Right lobe of liver (tissue), 6 donors: ENCODE measurements around the gene SLC25A48. TPM values are rescaled to one million over a fixed set of nuclear protein-coding genes. Genes with fewer than 3 reads are reported as not detected.

Experiments used
- ATAC-seq, 4 donors: fragments of 200-7000 bp; cut with Tn5 transposase; one replicate each; pipeline ENCODE4 v1.9.1; 2020; ENCODE audit warnings: mild to moderate bottlenecking in 4 of 4, moderate library complexity in 4 of 4
- DNase-seq, 3 donors: peaks; one replicate each; pipeline ENCODE4 v3.0.0-alpha.2; 2020
- H3K27ac ChIP-seq, 3 donors: fragments of 200-600 bp; one replicate each; pipeline ENCODE4 v1.8.0; 2022
- H3K27me3 ChIP-seq, 2 donors: fragments of 200-600 bp; one replicate each; pipeline ENCODE4 v1.8.0; 2022
- H3K36me3 ChIP-seq, 4 donors: fragments of 200-600 bp; sonication (generic) in 1 of 4; one replicate each; pipeline versions ENCODE4 v1.5.1 to v1.8.0; 2017 to 2022; ENCODE audit warnings: control low read depth in 1 of 4
- H3K4me1 ChIP-seq, 4 donors: fragments of 200-600 bp; sonication (generic) in 1 of 4; one replicate each; pipeline versions ENCODE4 v1.5.1 to v1.8.0; 2017 to 2022; ENCODE audit warnings: control low read depth in 1 of 4
- H3K4me3 ChIP-seq, 3 donors: fragments of 200-600 bp; one replicate each; pipeline ENCODE4 v1.8.0; 2022
- H3K9me3 ChIP-seq, 4 donors: fragments of 200-600 bp; sonication (generic) in 1 of 4; one replicate each; pipeline versions ENCODE4 v1.5.1 to v1.8.0; 2017 to 2022; ENCODE audit warnings: control low read depth in 1 of 4
- POLR2A ChIP-seq: fragments of 450-650 bp; IDR thresholded peaks from one replicate; pipeline ENCODE4 v1.6.1; 2017; ENCODE audit warnings: antibody characterized with exemption, mild to moderate bottlenecking
- WGBS: methylation state at CpG from one replicate; pipeline ENCODE4 v1.1.6; 2018; ENCODE audit warnings: low coverage, low lambda C conversion rate; ENCODE audit not compliant: insufficient coverage; ENCODE audit errors: missing lambda C conversion rate; 5-methylcytosine and 5-hydroxymethylcytosine counted together
- intact Hi-C, 2 donors: fragments of 100-400 bp; cut with DNase I; formaldehyde crosslinking; loops; one replicate each; pipeline versions ENCODE4 v1.11.2 to v1.14.1; 2022
- total RNA-seq, 6 experiments: library from RNA; depleted of rRNA in 2 of 6; stranded (reverse); fragments of >200 nt in 2 of 6; fragmentation: NEBNext Ultra II Directional in 3 of 6; extraction: Animal tissue kit (Norgen Biotek cat#: 25700) in 3 of 6; gene quantifications; one replicate each; pipeline versions ENCODE4 v1.1.0 to v1.2.4, GENCODE V29; 2016 to 2023
- TF ChIP-seq, protein P1 (sequence below), 4 donors: fragments of 200-600 bp in 3 of 4; fragments of 450-650 bp in 1 of 4; IDR thresholded peaks; one replicate each; pipeline versions ENCODE4 v1.5.1 to v1.8.0; 2016 to 2022; ENCODE audit warnings: antibody characterized with exemption in 4 of 4, mild to moderate bottlenecking in 2 of 4
- donor health status: DM: no; HTN: yes; CAD: no.
- donor health status: DM: no; HTN: no; CAD: no.
- donor health status: DM: no; HTN: no; CAD: no.
- donor health status: DM: no; HTN: yes; CAD: no.
- donor health status: DM: no; HTN: yes; CAD: no.

The SLC25A48 gene
- total RNA-seq, 6 experiments from 2014 or later: 0.39 to 5.3 (median 0.80) TPM; not detected in 1

DNA sequence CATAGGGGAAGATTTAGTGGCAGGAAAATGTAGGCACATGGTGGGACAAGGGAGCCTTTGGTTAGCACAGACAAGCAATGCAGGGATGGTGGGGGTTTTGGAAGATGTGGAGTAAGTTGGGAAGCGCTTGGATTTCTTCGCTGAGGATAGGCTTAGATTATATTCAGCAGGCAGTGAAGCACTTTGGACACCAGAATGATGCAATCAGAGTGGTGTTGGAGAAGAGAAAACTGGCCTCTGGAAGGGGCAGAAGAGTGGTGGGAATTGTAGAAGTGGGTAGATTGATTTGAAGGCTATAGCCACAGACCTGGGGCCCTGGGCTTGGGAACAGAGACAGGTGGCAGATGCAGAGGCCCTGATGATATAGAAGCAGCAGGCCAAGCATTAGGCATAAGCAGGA is 28.3 kb downstream of the SLC25A48 start:
- DNase-seq: no peak
- ATAC-seq: peak in 1 of 4 donors; percentile 28
- H3K27me3 ChIP-seq: no peaks in the 10 kb centered on the region
- WGBS: 83% methylated on average over 1 of the region's 2 CpGs
- H3K4me1 ChIP-seq: no peaks in the 10 kb centered on the region
- no peak overlapping the region for H3K4me3 ChIP-seq
- H3K9me3 ChIP-seq: no peaks in the 10 kb centered on the region
- TF ChIP-seq POLR2A: no peak
- TF ChIP-seq, protein P1, sequence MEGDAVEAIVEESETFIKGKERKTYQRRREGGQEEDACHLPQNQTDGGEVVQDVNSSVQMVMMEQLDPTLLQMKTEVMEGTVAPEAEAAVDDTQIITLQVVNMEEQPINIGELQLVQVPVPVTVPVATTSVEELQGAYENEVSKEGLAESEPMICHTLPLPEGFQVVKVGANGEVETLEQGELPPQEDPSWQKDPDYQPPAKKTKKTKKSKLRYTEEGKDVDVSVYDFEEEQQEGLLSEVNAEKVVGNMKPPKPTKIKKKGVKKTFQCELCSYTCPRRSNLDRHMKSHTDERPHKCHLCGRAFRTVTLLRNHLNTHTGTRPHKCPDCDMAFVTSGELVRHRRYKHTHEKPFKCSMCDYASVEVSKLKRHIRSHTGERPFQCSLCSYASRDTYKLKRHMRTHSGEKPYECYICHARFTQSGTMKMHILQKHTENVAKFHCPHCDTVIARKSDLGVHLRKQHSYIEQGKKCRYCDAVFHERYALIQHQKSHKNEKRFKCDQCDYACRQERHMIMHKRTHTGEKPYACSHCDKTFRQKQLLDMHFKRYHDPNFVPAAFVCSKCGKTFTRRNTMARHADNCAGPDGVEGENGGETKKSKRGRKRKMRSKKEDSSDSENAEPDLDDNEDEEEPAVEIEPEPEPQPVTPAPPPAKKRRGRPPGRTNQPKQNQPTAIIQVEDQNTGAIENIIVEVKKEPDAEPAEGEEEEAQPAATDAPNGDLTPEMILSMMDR (IDR thresholded peaks at IDR 0.05): no peak
- H3K36me3 ChIP-seq: no peaks in the 10 kb centered on the region
- H3K27ac ChIP-seq: no peak overlapping the region
- intact Hi-C loops: no loop called here

DNA sequence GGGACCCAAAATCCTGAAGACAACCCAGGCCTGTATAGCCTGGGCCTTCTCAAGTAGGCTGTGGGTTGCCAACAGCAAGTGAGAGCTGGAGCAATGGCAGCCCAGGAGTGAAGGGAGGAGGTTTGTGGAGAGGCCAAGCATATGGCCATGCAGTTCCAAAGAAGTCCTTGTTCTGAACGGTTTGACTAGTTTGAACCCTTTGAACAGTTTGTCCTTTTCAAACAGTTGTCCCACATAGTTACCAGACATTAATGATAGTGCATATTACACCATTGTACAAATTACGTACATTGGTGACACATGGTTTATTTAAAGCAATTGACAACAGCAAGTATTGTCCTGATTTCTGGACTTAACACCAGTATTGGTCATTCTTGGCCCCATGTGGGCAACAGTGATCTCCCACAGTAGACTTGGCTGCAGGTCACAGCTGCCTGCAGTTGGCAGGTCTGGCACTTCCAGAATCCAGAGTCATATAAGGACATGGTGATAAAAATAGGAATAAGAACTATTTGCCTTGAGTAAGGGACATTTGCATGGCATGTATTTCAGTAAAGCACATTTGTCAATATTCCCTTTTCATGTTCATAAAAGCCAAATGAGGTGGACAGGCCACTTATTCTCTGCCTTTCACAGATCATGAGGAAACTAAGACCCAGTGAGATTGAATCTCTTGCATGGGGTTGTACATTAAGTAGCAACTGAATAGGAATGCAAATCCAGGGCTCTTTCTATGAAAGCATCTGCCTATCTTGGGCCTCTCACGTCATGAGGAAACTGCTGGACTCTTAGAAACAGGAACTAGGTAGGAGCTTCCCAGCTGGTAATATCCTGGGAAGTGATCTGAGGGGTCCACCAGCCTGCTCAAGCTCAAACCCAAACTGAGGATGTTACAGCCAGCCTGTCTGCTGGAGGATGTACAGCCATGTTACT is 30.3 kb downstream of the SLC25A48 start:
- no peak for DNase-seq
- no peak for ATAC-seq
- Histone ChIP-seq H3K27me3 (no peaks in the 10 kb centered on the region), H3K27ac (no peak overlapping the region), H3K36me3 (no peaks in the 10 kb centered on the region), H3K9me3 (no peaks in the 10 kb centered on the region), H3K4me3 (no peak overlapping the region), H3K4me1 (peaks cover 0 to 8% (median 0%) of the 10 kb centered on the region in 4 donors)
- WGBS: 57% methylated on average over 1 of the region's 3 CpGs
- intact Hi-C loops: no loop called here
- TF ChIP-seq, protein P1 (IDR thresholded peaks at IDR 0.05): no peak
- TF ChIP-seq POLR2A: no peak

DNA sequence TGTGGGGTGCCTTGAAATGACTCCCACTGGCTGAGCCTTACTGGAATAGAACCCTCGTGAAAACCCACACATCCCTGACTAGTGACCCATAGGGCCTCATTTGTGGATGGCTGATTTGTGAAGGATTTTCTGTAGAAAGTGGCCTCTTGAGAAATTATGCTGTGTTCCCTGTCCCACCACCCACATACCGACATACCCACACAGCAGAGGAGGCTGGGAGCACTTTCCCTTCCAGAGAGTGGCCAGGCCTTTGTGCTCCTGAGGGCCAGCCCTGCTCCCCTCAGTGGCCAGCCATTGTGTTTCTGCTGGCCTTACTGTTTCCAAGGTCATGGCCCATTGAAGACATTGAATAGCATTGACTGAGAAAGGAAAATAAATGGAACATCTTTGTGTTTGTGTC is 31.6 kb downstream of the SLC25A48 start:
- ATAC-seq (no peak), DNase-seq (no peak)
- WGBS: 71% methylated on average over 1 of the region's 2 CpGs
- TF ChIP-seq, protein P1 (IDR thresholded peaks at IDR 0.05): no peak
- no peak for TF ChIP-seq POLR2A
- H3K27ac ChIP-seq: no peak overlapping the region
- H3K9me3 ChIP-seq: no peaks in the 10 kb centered on the region
- no peaks in the 10 kb centered on the region for H3K36me3 ChIP-seq
- intact Hi-C loops: no loop called here
- H3K27me3 ChIP-seq: no peaks in the 10 kb centered on the region
- peaks cover 0 to 8% (median 0%) of the 10 kb centered on the region in 4 donors for H3K4me1 ChIP-seq
- no peak overlapping the region for H3K4me3 ChIP-seq

DNA sequence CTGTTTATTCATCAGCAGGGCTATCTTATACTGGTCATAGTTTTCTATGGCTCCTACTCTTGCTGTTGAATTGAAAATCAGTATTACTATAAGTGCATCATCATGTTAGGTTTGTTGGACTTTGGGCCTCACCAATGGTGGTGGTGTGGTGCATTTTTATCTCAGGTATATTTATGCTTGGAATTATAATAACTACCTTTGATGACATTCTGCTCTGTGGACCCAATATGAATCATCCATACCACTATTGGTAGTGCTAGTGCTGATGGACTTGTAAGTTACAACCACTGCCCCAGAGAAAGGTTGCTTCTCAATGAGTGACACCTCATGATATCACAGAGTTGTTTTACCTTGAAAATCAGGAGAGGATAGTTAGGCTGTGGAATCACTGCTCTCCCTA is 33.1 kb downstream of the SLC25A48 start:
- Histone ChIP-seq H3K36me3 (no peaks in the 10 kb centered on the region), H3K4me1 (peaks cover 0 to 8% (median 0%) of the 10 kb centered on the region in 4 donors), H3K27me3 (no peaks in the 10 kb centered on the region), H3K27ac (no peak overlapping the region), H3K9me3 (no peaks in the 10 kb centered on the region), H3K4me3 (no peak overlapping the region)
- TF ChIP-seq, protein P1 (IDR thresholded peaks at IDR 0.05): no peak
- TF ChIP-seq POLR2A: no peak
- intact Hi-C loops: no loop called here
- DNase-seq (no peak), ATAC-seq (no peak)
